HG03159 (cell line): Measurements from ENCODE around the gene PRDX3.
"Not testable (repeated sequence)": the region's sequence is repeated elsewhere in the genome, so short reads cannot be mapped to it uniquely, and the experiment has no call there.

Source experiments
- ATAC-seq: cut with Tn5 transposase; IDR thresholded peaks from one replicate; pipeline ENCODE4 v1.9.1; 2021; ENCODE audit warnings: mild to moderate bottlenecking, moderate library complexity; ENCODE audit not compliant: unreplicated experiment

The PRDX3 gene

DNA sequence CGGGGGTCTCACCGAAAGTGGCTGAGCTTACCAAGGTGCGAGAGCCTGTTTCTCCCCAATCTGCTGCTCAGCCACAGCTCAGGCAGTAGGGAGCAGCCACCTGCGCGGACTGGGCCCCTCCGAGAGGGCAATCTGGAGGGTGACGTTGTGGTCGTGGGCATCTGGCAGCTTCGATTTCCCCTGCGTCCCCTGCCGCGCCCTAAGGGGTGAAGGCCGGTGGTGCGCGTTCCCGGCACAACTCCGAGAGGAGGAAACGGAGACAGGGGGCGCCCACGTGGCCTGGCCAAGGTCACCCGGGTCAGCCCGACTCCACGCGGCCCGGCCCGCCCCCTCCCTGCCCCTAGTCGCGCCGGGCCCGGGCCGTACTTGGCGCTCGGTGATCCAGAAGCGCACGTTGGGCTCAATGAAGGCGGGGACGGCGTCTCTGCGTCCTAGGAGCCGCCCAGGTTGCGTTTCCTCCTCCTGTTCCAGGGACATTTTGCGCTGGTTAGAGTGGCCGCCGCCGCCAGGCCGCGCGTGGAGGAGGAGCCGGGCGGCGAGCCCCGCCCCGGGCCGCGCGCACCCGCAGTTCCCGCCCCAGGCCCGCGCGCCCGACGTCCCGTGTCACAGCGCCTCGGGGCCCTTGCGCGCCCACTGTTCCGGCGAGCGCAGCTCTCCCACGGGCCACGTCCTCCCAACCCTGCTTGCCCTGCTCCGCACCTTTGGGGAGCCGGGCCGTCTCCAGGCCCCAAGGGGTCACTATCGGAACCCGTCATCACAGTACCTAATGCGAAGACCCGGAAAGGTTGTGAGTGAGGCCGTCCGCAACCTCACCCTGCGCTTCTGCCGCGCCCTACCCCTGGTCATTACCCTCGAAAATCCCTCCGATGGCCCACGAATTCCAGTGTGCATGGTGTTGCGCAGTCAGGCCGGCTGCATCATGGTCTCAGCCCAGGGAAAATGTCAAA, 13.2 kb downstream of the PRDX3 start, which contains the start of gene SFXN4:
Gene SFXN4, minus strand, starts transcription at position 544 of the 947 bp plus-strand sequence. Its CDS starts 67 bp downstream, at position 477.
- ATAC-seq, result peak; percentile 90

DNA sequence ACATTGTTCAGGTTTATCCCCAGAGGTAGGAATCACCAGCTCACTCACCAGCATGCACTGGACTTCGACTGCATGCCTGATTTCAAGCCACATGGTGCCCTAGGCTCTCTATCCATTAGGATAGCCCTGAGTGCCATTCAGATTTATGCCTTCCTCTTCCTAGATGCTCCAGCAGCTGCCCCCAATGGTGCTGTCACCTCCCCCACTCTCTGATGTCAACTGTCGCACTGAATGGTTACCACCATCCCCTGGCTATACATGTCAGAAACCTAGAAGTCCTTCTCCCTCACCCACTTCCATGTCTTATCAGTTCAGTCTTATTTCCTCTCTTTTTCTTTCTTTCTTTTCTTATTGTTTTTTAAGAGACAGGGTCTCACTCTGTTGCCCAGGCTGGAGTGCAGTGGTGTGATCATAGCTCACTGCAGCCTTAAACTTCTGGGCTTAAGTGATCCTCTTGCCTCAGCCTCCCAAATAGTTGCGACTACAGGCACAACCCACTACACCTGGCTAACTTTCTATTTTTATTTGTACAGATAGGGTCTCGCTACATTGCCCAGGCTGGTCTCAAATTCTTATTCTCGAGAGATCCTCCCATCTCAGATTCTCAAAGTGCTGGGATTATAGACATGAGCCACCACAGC, 16.0 kb downstream of the PRDX3 start:
- ATAC-seq, result no peak

DNA sequence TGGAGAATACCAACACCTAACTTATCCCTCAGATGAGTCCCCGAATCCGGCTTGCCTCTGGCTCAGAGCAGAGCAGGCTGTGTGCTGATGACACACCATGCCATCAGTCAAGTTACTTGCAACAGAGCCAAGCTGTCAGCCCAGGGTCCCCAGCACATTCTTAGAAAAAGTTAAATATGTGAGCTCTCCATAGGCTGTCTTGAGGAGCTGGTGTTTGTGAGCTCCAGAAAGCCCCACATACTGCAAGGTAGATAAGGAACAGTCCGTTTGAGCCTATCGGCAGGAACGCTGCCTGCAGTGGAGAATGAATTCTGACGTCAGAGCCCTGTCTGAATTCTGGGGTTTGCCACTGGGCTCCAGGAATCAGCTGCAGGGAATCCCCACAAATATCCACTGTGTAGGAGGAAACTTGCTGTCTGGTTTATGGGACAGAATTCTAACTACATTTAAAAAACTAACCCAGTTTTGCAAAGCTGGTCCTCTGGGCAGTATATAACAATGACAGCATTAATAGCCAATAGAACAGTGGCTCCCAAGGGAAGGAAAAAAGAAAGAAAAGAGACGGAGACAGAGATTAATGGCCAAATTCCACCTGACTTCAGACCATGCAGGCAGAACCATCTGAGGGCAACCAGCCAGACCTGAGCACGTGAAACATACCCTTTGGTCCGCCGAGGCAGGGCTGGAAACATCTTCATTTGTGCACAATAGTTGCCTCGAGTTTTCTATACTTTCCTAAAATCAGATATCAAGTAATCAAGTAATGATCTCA, 16.7 kb downstream of the PRDX3 start:
- no peak for ATAC-seq

DNA sequence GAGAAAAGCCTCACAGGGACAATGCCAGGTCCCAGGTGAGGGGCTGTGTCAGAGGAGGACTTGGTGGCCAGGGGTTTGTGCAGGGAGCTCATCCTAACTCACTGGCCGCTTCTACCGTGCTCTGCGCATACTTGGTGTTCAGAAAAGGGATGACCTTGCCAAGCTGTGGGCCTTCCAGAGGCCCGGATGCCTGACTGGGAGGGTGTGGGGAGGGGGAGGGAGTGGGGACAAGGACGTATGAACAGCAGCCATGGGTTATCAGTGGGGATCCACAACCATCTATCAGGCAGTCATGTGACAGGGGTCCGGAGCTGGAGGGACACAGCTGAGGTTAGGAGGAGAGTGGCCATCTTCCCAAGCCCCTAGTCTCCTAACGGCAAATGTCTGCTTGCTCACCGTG, 19.3 kb downstream of the PRDX3 start:
- ATAC-seq, result no peak

DNA sequence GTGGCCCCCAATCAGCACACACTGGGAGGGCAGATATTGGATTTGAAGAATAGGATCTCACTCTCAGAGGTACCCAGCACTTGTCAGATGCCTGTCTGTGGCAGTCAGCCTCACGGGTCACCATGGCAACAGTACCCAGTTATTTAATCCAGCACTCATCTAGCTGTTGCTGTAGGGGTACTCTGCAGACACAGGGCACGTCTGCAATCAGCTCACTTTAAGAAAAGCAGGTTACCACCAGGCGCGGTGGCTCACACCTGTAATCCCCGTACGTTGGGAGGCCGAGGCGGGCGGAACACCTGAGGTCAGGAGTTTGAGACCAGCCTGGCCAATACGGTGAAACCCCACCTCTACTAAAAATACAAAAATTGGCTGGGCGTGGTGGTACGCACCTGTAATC, 25.0 kb downstream of the PRDX3 start:
- no peak for ATAC-seq

DNA sequence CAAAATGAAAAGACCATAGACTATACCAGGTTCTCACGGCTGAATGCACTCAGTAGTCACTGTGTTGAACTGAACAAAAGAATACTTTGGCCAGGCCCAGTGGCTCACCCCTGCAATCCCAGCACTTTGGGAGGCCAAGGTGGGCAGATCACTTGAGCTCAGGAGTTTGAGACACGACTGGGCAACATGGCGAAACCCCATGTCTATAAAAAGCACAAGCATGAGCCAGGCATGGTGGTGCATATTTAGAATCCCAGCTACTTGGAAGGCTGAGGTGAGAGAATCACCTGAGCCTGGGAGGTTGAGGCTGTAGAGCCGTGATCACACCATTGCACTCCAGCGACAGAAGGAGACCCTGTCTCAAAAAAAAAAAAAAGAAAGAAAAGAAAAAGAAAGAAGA, 25.6 kb downstream of the PRDX3 start:
- no peak for ATAC-seq

DNA sequence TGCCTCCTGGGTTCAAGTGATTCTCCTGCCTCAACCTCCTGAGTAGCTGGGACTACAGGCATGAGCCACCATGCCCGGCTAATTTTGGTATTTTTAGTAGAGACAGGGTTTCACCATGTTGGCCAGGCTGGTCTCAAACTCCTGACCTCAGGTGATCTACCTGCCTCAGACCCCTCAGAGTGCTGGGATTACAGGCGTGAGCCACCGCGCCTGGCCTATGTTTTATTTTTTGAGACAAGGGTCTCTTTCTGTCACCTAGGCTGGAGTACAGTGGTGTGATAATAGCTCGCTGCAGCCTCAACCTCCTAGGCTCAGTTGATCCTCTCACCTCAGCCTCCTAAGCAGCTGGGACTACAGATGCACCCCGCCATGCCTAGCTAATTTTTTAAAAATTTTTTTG, 27.0 kb downstream of the PRDX3 start:
- not testable (repeated sequence) for ATAC-seq

DNA sequence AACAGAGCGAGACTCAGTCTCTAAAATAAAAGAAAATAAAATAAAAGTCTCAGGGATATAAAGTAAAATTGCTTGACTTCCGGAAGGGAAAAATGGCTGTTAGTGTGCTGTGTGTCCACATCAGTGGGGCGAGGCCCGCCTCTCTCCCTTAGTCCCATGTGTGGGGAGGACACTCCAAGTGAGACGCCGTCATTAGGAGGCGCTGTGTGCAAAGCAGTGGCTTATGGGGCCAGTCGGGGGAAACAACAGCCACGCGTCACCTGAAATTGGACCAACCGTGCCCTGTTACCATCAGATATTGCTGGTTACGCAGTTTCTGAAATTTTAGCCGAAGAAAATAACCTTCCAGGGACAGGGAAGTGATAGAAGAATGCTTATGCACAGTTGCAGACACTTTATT, 28.9 kb downstream of the PRDX3 start:
- ATAC-seq, result no peak

DNA sequence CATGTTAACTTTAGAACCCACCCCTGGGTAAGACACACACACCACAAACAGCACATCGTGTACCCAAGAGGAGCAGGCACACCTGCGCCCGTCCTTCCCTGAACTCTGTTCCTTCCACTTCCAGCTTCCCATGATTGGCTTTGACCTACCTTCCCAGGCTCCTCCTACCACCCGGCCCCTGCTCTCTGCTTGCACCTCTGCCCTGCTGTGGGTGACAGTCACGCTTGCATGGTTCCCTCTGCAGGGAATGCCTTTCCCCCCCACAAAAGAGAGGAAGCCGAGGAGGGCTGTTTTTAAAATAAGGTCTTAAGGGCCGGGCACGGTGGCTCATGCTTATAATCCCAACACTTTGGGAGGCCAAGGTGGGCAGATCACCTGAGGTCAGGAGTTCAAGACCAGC, 29.5 kb downstream of the PRDX3 start:
- ATAC-seq, result no peak

DNA sequence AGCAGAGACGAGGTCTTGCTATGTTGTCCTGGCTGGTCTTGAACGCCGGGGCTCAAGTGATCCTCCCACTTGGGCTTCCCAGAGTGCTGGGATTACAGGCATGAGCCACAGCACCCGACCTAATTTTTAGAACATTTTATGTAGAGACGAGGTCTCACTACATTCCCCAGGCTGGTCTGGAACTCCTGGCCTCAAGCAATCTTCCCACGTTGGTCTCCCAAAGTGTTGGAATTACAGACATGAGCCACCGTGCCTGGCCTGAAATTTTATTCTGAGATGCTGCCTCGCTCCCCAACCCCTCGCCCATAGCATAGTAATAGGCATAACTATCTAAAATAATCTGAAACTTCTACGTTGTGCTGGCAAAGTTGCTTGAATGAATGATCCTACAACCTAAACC, 35.0 kb downstream of the PRDX3 start:
- ATAC-seq, result no peak

DNA sequence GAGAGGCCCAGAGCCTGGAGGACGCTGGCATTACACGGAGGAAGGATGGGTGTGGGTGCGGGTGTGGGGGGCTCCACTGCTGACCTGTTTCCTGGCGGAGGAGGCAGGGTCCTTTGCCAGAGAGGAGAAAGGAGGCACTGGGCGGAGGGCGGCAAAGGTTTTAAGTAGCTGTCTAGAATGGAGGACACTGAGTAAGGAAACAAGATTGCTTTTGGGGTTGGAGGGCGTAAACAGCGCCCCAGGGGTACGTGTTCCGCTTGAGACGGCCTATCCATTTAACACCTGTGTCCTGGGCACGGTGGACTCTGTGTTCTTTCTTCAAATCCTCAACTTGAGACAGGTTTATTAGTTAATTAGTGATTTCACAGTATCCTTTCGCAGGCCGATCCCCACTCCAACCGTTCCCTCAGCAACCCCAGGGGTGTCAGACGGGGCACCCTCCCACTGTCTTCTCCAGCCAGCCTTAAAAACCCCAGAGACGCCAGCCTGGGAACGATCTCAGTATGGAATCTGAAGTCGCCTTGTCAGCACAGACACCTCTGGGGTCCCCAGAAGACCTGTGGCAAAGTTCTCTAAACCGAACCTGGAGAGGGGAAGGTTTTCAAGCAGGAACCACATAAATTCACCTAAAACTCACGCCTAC, 37.9 kb downstream of the PRDX3 start:
- ATAC-seq, result no peak

DNA sequence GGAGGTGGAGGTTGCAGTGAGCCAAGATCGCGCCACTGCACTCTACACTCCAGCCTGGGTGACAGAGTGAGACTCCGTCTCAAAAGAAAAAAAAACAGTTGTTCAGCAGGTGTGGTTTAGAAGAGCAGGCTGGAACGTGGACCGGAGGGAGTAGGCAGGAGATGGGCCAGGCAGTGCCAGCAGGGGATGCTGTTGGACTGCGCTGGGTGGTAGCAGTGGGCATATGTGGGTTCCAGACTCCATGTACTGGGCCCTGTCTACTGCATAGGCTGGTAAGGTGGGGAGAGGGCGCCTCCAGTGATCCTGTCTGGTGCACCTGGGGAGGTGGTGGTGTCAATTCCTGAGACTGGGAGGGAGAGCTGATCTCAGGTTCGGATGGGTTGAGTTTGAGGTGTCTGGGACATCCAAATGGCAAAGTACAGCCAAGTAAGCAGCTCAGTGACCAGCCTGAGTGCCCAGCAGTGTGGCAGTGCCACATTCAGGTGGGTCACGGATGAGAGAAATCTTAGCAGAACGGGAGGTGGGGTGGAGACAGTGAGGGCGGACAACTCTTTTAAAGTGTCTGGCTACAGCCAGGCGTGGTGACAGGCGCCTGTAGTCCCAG, 39.0 kb downstream of the PRDX3 start:
- no peak for ATAC-seq

DNA sequence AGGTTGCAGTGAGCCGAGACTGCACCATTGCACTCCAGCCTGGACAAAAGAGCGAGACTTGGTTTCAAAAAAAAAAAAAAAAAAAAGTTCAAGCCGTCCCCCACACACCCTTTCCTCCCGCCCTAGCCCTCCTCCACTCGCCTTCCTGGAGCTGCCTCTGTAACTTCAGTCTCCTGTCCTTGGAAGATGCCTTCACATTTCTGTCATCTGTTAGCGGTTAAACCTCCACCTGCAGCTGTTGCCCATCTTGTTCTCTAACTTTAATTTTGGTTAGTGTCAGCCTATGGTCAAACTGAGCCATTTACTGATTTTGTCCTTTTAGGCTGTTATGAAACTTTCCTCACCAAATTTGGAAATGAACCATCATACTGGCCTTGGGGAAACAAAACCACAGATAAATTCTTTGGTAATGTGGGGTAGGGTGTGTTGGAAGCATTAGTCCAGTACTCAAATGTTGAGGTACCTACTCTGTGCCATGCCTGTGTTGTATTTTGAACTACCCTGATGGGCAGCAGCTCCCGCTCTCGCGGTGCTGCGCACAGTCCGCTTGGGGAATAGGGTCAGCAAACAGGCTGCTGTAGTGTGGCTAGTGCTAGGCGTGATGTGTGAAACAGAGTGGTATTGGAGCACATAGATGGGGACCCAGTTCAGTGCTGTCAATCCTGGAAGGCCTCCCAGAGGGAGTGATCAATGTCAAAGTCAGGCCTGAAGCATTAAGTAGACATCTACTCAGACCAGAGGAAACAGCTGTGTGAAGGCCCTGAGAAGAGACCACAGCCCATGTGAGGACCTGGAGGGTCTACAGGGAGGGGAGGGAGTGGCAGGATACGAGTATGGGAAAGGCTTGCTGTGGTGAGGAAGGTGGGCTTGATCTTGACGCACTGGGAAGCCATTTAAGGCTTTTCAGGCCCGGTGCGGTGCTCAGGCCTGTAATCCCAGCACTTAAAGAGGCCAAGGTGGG, 40.0 kb downstream of the PRDX3 start:
- no peak for ATAC-seq

DNA sequence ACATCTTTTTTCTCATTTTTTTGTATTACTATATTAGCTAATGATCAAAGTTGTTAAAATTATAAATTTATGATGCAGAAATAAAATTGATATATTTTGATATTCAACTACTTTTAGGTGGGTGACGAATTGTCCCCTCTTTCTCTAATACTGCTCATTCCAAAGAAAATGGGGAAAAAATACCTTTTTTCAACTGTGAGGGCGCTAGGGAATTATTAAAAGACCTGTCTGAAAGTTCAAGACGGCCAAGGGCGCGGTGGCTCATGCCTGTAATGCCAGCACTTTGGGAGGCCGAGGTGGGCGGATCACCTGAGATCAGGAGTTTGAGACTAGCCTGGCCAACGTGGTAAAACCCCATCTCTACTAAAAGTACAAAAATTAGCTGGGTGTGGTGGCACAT, 40.7 kb downstream of the PRDX3 start:
- not testable (repeated sequence) for ATAC-seq

DNA sequence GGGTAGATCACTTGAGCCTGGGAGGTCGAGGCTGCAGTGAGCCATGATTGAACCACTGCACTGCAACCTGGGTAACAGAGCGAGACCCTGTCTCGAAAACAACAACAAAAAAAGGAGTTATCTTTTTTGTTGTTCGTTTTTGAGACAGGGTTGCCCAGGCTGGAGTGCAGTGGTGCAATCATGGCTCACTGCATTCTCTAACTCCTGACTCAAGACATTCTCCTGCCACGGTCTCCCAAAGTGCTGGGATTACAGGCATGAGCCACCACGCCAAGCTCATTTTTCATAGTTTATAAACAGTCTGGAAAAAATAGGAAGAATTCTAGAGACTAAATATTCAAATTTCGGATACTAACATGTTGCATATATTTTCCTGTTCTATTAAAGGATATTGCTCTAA, 42.5 kb downstream of the PRDX3 start:
- ATAC-seq, result no peak

DNA sequence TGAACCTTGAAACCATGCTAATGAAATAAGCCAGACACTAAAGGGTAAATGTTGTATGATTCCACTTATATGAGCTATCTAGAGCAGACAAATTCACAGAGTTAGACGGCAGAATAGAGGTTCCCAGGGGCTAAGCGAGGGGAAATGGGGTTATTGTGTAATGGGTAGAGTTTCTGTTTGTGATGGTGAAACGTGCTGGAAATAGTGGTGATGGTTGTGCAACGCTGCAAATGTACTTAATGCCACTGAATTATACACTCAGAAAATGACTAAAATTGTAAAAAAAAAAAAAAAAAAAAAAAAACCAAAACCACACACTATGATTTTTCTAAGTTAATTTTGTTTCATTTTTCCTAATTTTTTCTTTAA, 43.1 kb downstream of the PRDX3 start:
- no peak for ATAC-seq

DNA sequence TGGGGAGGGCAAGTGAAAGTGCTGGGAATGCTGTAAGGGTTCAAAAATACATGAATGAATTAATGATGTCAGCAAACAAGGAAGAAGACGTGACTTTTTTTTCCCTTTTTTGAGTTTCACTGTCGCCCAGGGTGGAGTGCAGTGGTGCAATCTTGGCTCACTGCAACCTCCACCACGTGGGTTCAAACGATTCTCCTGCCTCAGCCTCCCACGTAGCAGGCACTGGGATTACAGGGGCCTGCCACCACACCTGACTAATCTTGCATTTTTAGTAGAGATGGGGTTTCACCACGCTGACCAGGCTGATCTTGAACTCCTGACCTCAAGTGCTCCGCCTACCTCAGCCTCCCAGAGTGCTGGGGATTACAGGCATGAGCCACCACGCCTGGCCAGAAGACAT, 44.7 kb downstream of the PRDX3 start:
- ATAC-seq, result no peak

DNA sequence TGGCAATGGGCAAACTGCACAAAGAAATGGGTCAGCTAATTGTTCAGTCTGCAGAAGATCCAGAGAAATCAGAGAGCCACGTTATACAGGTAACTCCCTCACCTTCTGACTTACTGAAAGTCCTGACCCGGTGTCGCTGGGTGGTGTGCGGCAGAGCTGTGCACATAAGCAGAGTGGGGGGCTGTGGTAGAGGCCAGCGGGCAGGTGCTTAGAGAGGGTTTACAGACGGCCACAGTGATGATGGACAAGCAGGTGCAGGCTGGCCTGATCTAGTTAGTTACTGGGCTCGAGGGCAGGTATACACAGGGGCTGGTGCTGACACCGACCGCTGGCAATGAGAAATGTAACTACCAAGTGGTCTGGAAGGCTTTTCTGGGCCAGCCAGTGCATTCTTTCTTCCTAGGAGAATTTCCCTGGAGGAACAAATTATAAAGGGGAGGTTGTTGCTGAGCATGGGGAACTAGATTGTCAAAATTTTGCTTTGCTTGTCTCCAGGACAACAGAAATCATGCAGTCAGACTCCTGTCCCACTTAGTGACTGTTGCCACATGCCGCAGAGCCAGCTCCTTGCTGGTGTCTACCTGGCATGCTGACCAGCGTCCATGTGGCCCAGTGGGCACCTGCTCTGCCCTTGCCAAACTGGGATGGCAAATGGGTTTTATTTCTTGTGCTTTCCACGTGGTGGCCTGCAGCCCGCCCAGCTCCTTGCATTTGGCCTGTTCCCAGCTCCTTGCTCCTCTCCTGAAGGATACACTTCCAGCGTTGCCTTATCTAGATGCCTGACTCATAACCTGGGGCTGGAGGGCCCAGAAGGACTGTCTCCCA, 45.9 kb downstream of the PRDX3 start:
- ATAC-seq, result no peak
